HEK293 (cell line): ENCODE measurements around the gene ACTG1.

Experiments
- EGR2 ChIP-seq: fragments of 450-650 bp; formaldehyde crosslinking; IDR thresholded peaks from 2 replicates; pipeline ENCODE4 v1.5.1; 2016; ENCODE audit warnings: low read depth, missing biosample characterization, missing genetic modification characterization
- GFI1B ChIP-seq: fragments of 450-650 bp; formaldehyde crosslinking; IDR thresholded peaks from 2 replicates; pipeline ENCODE4 v1.5.1; 2016; ENCODE audit warnings: missing biosample characterization, missing genetic modification characterization
- GLI2 ChIP-seq: fragments of 450-650 bp; formaldehyde crosslinking; IDR thresholded peaks from 2 replicates; pipeline ENCODE4; 2017; ENCODE audit warnings: missing biosample characterization, missing genetic modification characterization, low read depth, borderline replicate concordance
- GLI4 ChIP-seq: fragments of 450-650 bp; formaldehyde crosslinking; IDR thresholded peaks from 2 replicates; pipeline ENCODE4 v1.5.1; 2016; ENCODE audit warnings: missing biosample characterization, missing genetic modification characterization
- HOXC10 ChIP-seq: sonication (generic); formaldehyde crosslinking; IDR thresholded peaks from 2 replicates; pipeline ENCODE4 v1.8.1; 2023; ENCODE audit warnings: mild to moderate bottlenecking, missing genetic modification reagents
- IKZF3 ChIP-seq: fragments of 450-650 bp; IDR thresholded peaks from 2 replicates; pipeline ENCODE4 v1.5.0; 2018; ENCODE audit warnings: missing biosample characterization, mild to moderate bottlenecking, missing genetic modification characterization, moderate library complexity
- MEIS1 ChIP-seq: sonication (generic); formaldehyde crosslinking; IDR thresholded peaks from 2 replicates; pipeline ENCODE4 v1.8.1; 2022; ENCODE audit warnings: missing genetic modification reagents, mild to moderate bottlenecking, borderline replicate concordance
- MYNN ChIP-seq: fragments of 450-650 bp; formaldehyde crosslinking; IDR thresholded peaks from 2 replicates; pipeline ENCODE4 v1.5.1; 2016; ENCODE audit warnings: missing biosample characterization, missing genetic modification characterization, borderline replicate concordance
- SP3 ChIP-seq: fragments of 450-650 bp; formaldehyde crosslinking; IDR thresholded peaks from 2 replicates; pipeline ENCODE4 v1.5.1; 2016; ENCODE audit warnings: missing biosample characterization, missing genetic modification characterization
- WT1 ChIP-seq: fragments of 450-650 bp; formaldehyde crosslinking; IDR thresholded peaks from 2 replicates; pipeline ENCODE4 v1.5.1; 2016; ENCODE audit warnings: missing biosample characterization, missing genetic modification characterization
- YY1 ChIP-seq: fragments of 450-650 bp; formaldehyde crosslinking; IDR thresholded peaks from 2 replicates; pipeline ENCODE4 v1.5.1; 2018; ENCODE audit warnings: missing biosample characterization, missing genetic modification characterization
- ZBTB48 ChIP-seq: fragments of 450-650 bp; formaldehyde crosslinking; IDR thresholded peaks from 2 replicates; pipeline ENCODE4 v1.5.1; 2016; ENCODE audit warnings: missing biosample characterization, missing genetic modification characterization
- ZBTB8A ChIP-seq: fragments of 450-650 bp; formaldehyde crosslinking; IDR thresholded peaks from 2 replicates; pipeline ENCODE4 v1.5.1; 2016; ENCODE audit warnings: missing biosample characterization, missing genetic modification characterization
- ZFHX2 ChIP-seq: fragments of 450-650 bp; formaldehyde crosslinking; conservative IDR thresholded peaks from 2 replicates; pipeline ENCODE4 v1.5.1; 2016; ENCODE audit warnings: missing biosample characterization, missing genetic modification characterization
- ZFP37 ChIP-seq: fragments of 450-650 bp; formaldehyde crosslinking; IDR thresholded peaks from 2 replicates; pipeline ENCODE4 v1.5.1; 2016; ENCODE audit warnings: missing biosample characterization, missing genetic modification characterization
- ZNF138 ChIP-seq: fragments of 450-650 bp; formaldehyde crosslinking; IDR thresholded peaks from 2 replicates; pipeline ENCODE4 v1.5.1; 2016; ENCODE audit warnings: missing biosample characterization, missing genetic modification characterization, borderline replicate concordance
- ZNF16 ChIP-seq: fragments of 450-650 bp; formaldehyde crosslinking; IDR thresholded peaks from 2 replicates; pipeline ENCODE4 v1.5.1; 2016; ENCODE audit warnings: low read depth, missing biosample characterization, missing genetic modification characterization
- ZNF221 ChIP-seq: fragments of 450-650 bp; formaldehyde crosslinking; IDR thresholded peaks from 2 replicates; pipeline ENCODE4 v1.5.1; 2017; ENCODE audit warnings: missing biosample characterization, missing genetic modification characterization, borderline replicate concordance
- ZNF23 ChIP-seq: fragments of 450-650 bp; formaldehyde crosslinking; IDR thresholded peaks from 2 replicates; pipeline ENCODE4 v1.5.1; 2016; ENCODE audit warnings: missing biosample characterization, missing genetic modification characterization, borderline replicate concordance
- ZNF311 ChIP-seq: fragments of 450-650 bp; formaldehyde crosslinking; IDR thresholded peaks from 2 replicates; pipeline ENCODE4 v1.5.1; 2017; ENCODE audit warnings: missing biosample characterization, missing genetic modification characterization, borderline replicate concordance
- ZNF404 ChIP-seq: fragments of 450-650 bp; formaldehyde crosslinking; IDR thresholded peaks from 2 replicates; pipeline ENCODE4 v1.5.1; 2017; ENCODE audit warnings: missing biosample characterization, missing genetic modification characterization
- ZNF48 ChIP-seq: fragments of 450-650 bp; formaldehyde crosslinking; IDR thresholded peaks from 2 replicates; pipeline ENCODE4 v1.5.1; 2016; ENCODE audit warnings: missing biosample characterization, missing genetic modification characterization
- ZNF510 ChIP-seq: fragments of 450-650 bp; formaldehyde crosslinking; IDR thresholded peaks from 2 replicates; pipeline ENCODE4 v1.5.1; 2018; ENCODE audit warnings: mild to moderate bottlenecking, missing genetic modification characterization, missing biosample characterization; ENCODE audit not compliant: insufficient replicate concordance
- ZNF521 ChIP-seq: fragments of 450-650 bp; formaldehyde crosslinking; IDR thresholded peaks from 2 replicates; pipeline ENCODE4 v1.5.1; 2017; ENCODE audit warnings: missing biosample characterization, mild to moderate bottlenecking, missing genetic modification characterization
- ZNF560 ChIP-seq: fragments of 450-650 bp; formaldehyde crosslinking; IDR thresholded peaks from 2 replicates; pipeline ENCODE4 v1.5.1; 2017; ENCODE audit warnings: missing biosample characterization, missing genetic modification characterization, borderline replicate concordance
- ZNF571 ChIP-seq: fragments of 450-650 bp; formaldehyde crosslinking; IDR thresholded peaks from 2 replicates; pipeline ENCODE4 v1.5.0; 2017; ENCODE audit warnings: missing biosample characterization, missing genetic modification characterization
- ZNF624 ChIP-seq: fragments of 450-650 bp; formaldehyde crosslinking; IDR thresholded peaks from 2 replicates; pipeline ENCODE4 v1.5.1; 2017; ENCODE audit warnings: missing biosample characterization, missing genetic modification characterization
- ZNF645 ChIP-seq: fragments of 450-650 bp; formaldehyde crosslinking; IDR thresholded peaks from 2 replicates; pipeline ENCODE4; 2016; ENCODE audit warnings: missing biosample characterization, missing genetic modification characterization
- ZNF658 ChIP-seq: fragments of 450-650 bp; formaldehyde crosslinking; IDR thresholded peaks from 2 replicates; pipeline ENCODE4; 2016; ENCODE audit warnings: missing biosample characterization, missing genetic modification characterization
- ZNF660 ChIP-seq: fragments of 450-650 bp; IDR thresholded peaks from 2 replicates; pipeline ENCODE4 v1.5.1; 2018; ENCODE audit warnings: missing biosample characterization, mild to moderate bottlenecking, missing genetic modification characterization
- ZNF701 ChIP-seq: fragments of 450-650 bp; formaldehyde crosslinking; IDR thresholded peaks from 2 replicates; pipeline ENCODE4 v1.5.1; 2016; ENCODE audit warnings: missing biosample characterization, missing genetic modification characterization
- ZNF76 ChIP-seq: fragments of 450-650 bp; formaldehyde crosslinking; IDR thresholded peaks from 2 replicates; pipeline ENCODE4; 2016; ENCODE audit warnings: low read depth, missing biosample characterization, missing genetic modification characterization, borderline replicate concordance
- ZNF768 ChIP-seq: fragments of 450-650 bp; formaldehyde crosslinking; IDR thresholded peaks from 2 replicates; pipeline ENCODE4 v1.5.1; 2018; ENCODE audit warnings: missing biosample characterization, mild to moderate bottlenecking, missing genetic modification characterization
- ZNF785 ChIP-seq: fragments of 450-650 bp; formaldehyde crosslinking; IDR thresholded peaks from 2 replicates; pipeline ENCODE4 v1.5.1; 2016; ENCODE audit warnings: missing biosample characterization, missing genetic modification characterization
- ZNF830 ChIP-seq: fragments of 450-650 bp; IDR thresholded peaks from 2 replicates; pipeline ENCODE4 v1.5.0; 2018; ENCODE audit warnings: missing biosample characterization, missing genetic modification characterization, low read depth, mild to moderate bottlenecking, moderate library complexity
- ZNF837 ChIP-seq: fragments of 450-650 bp; formaldehyde crosslinking; IDR thresholded peaks from 2 replicates; pipeline ENCODE4 v1.5.1; 2016; ENCODE audit warnings: missing biosample characterization, missing genetic modification characterization
- ZSCAN30 ChIP-seq: fragments of 450-650 bp; IDR thresholded peaks from 2 replicates; pipeline ENCODE4 v1.5.1; 2018; ENCODE audit warnings: missing biosample characterization, mild to moderate bottlenecking, missing genetic modification characterization, moderate library complexity
- ZSCAN4 ChIP-seq: fragments of 450-650 bp; formaldehyde crosslinking; IDR thresholded peaks from 2 replicates; pipeline ENCODE4 v1.5.1; 2017; ENCODE audit warnings: missing biosample characterization, missing genetic modification characterization

The ACTG1 gene

GRCh38 chr17:81513753-81514488, 1.3 kb upstream of the ACTG1 start (continued):
- TF ChIP-seq ZNF645 (tag by site-specific recombination) (no peak), ZNF138 (tag by site-specific recombination) (no peak), ZSCAN4 (no peak), ZFHX2 (tag by site-specific recombination) (no peak), ZNF48 (no peak), ZSCAN30 (tag by site-specific recombination) (peak; percentile 1; the same call in 1 of the 2 replicates), IKZF3 (tag by site-specific recombination) (peak; percentile 90), ZNF658 (tag by site-specific recombination) (no peak), YY1 (0 out of 2 replicates have a peak, but pooled peaks have one; percentile 19), MYNN (tag by site-specific recombination) (no peak), ZNF571 (tag by site-specific recombination) (no peak), ZNF560 (tag by site-specific recombination) (no peak), GLI4 (tag by site-specific recombination) (no peak), ZNF837 (tag by site-specific recombination) (no peak), SP3 (tag by site-specific recombination) (peak; percentile 43), ZNF23 (no peak), ZNF701 (tag by site-specific recombination) (no peak), ZBTB8A (tag by site-specific recombination) (peak; percentile 19), GLI2 (tag by site-specific recombination) (no peak), ZNF660 (no peak), ZBTB48 (tag by site-specific recombination) (0 out of 2 replicates have a peak, but pooled peaks have one; percentile 56), WT1 (no peak), ZNF221 (tag by site-specific recombination) (no peak), ZNF16 (tag by site-specific recombination) (no peak), ZNF830 (tag by site-specific recombination) (no peak), HOXC10 (no peak), ZNF76 (no peak), ZNF311 (no peak), ZNF785 (tag by site-specific recombination) (no peak), GFI1B (tag by site-specific recombination) (no peak), ZNF404 (tag by site-specific recombination) (no peak), ZFP37 (tag by site-specific recombination) (peak; percentile 31; the same call in 1 of the 2 replicates), MEIS1 (CRISPR knock-in tag) (no peak), ZNF624 (tag by site-specific recombination) (no peak), ZNF510 (no peak), ZNF768 (tag by site-specific recombination) (0 out of 2 replicates have a peak, but pooled peaks have one; percentile 6), EGR2 (no peak), ZNF521 (tag by site-specific recombination) (no peak)
- TF ChIP-seq, all 188 proteins: peak for 45
